Right cardiac atrium (tissue), 5 donors: ENCODE results near the gene GNA15. TPM values are rescaled to one million over a fixed set of nuclear protein-coding genes. Genes with fewer than 3 reads are reported as not detected.

ENCODE experiments used
- ATAC-seq, 2 donors: fragments of 200-7000 bp; cut with Tn5 transposase; one replicate each; pipeline versions ENCODE4 v1.8.0 to v1.9.1; 2020; ENCODE audit warnings: moderate library complexity in 2 of 2, mild to moderate bottlenecking in 1 of 2
- DNase-seq, 3 donors: peaks; one replicate each; pipeline ENCODE4 v3.0.0-alpha.2; 2020
- H3K27ac ChIP-seq: one replicate; pipeline ENCODE4 v1.5.1; 2013; ENCODE audit warnings: mild to moderate bottlenecking, low read length, control low read depth, moderate library complexity
- H3K27me3 ChIP-seq: one replicate; pipeline ENCODE4 v1.6.1; 2013; ENCODE audit not compliant: control insufficient read depth, insufficient read depth
- H3K4me1 ChIP-seq: one replicate; pipeline ENCODE4 v1.6.1; 2013; ENCODE audit warnings: low read length; ENCODE audit not compliant: control insufficient read depth, insufficient read depth
- H3K4me3 ChIP-seq: one replicate; pipeline ENCODE4 v1.5.1; 2013; ENCODE audit warnings: low read length, control low read depth
- H3K9me3 ChIP-seq: one replicate; pipeline ENCODE4 v1.6.1; 2013; ENCODE audit warnings: low read length; ENCODE audit not compliant: control insufficient read depth
- WGBS: extraction: QIAGEN DNeasy Blood & Tissue Kit; methylation state at CpG from one replicate; pipeline ENCODE4 v1.1.7; 2013; 5-methylcytosine and 5-hydroxymethylcytosine counted together
- intact Hi-C, 4 donors: fragments of 100-400 bp; cut with DNase I; formaldehyde crosslinking; loops; one replicate each; pipeline versions ENCODE4 v1.11.0 to v1.14.0; 2022 to 2023
- polyA plus RNA-seq: library from polyadenylated mRNA; stranded (reverse); fragments of 200-250 nt; gene quantifications from one replicate; pipeline ENCODE4 v1.2.3, GENCODE V29; 2013
- total RNA-seq, 4 donors: library from RNA; stranded (reverse); fragmentation: NEBNext Ultra II Directional; extraction: Animal tissue kit (Norgen Biotek cat#: 25700); gene quantifications; one replicate each; pipeline ENCODE4 v1.2.1, GENCODE V29; 2021
- donor health status: healthy with polysubstance abuse.
- donor health status: DM: no; HTN: yes; CAD: no.
- donor health status: DM: no; HTN: no; CAD: no.
- donor health status: DM: no; HTN: yes; CAD: no; lungs with severe emphysema.
- donor health status: DM: yes; HTN: yes; CAD: no.

Gene GNA15
- total and polyA plus RNA-seq, 5 donors: 1.00 to 2.5 (median 1.8) TPM

GRCh38 chr19:3098515-3099346, 37.1 kb upstream of the GNA15 start:
- Histone ChIP-seq H3K27me3 (no peaks in the 10 kb centered on the region), H3K4me3 (peak overlapping the region; percentile 26), H3K27ac (peak overlapping the region; percentile 96), H3K4me1 (peaks cover 18% of the 10 kb centered on the region), H3K9me3 (no peaks in the 10 kb centered on the region)
- intact Hi-C loops: no loop called here
- ATAC-seq: peak; percentile 79 to 87
- 15% methylated on average over 40 of the region's 40 CpGs for WGBS
- peak; percentile 89 to 96 (median 94) for DNase-seq

GRCh38 chr19:3099347-3100145, 36.3 kb upstream of the GNA15 start:
- Histone ChIP-seq H3K27ac (peak overlapping the region; percentile 96), H3K27me3 (no peaks in the 10 kb centered on the region), H3K4me1 (peaks cover 18% of the 10 kb centered on the region), H3K9me3 (no peaks in the 10 kb centered on the region), H3K4me3 (peak overlapping the region; percentile 26)
- WGBS: 80% methylated on average over 29 of the region's 29 CpGs
- ATAC-seq (no peak), DNase-seq (peak in 2 of 3 donors; percentile 53 to 60)
- intact Hi-C loops: loop anchor here in 2 of 4 donors (10.0 kb wide), 1 partner anchor 135 kb away; no protein-coding TSS in a partner anchor

- Histone ChIP-seq H3K27ac (no peak overlapping the region), H3K9me3 (no peaks in the 10 kb centered on the region), H3K4me3 (no peak overlapping the region), H3K27me3 (no peaks in the 10 kb centered on the region), H3K4me1 (peaks cover 18% of the 10 kb centered on the region)
- no peak for ATAC-seq
- intact Hi-C loops: loop anchor here in 2 of 4 donors (10.0 kb wide), 1 partner anchor 136 kb away; no protein-coding TSS in a partner anchor
- 64% methylated on average over 14 of the region's 14 CpGs for WGBS
- peak in 2 of 3 donors; percentile 53 to 60 for DNase-seq
Measured at GRCh38 chr19:3100331-3100730, 35.5 kb upstream of the GNA15 start.

GRCh38 chr19:3100747-3101730, 34.8 kb upstream of the GNA15 start:
- peak in 1 of 3 donors; percentile 50 for DNase-seq
- Histone ChIP-seq H3K9me3 (no peaks in the 10 kb centered on the region), H3K4me1 (peaks cover 16% of the 10 kb centered on the region), H3K27me3 (no peaks in the 10 kb centered on the region), H3K4me3 (no peak overlapping the region), H3K27ac (no peak overlapping the region)
- no peak for ATAC-seq
- 58% methylated on average over 34 of the region's 34 CpGs for WGBS
- intact Hi-C loops: loop anchor here in 2 of 4 donors (10.0 kb wide), 1 partner anchor 136 kb away; no protein-coding TSS in a partner anchor

- Histone ChIP-seq H3K9me3 (no peaks in the 10 kb centered on the region), H3K4me3 (no peak overlapping the region), H3K27me3 (no peaks in the 10 kb centered on the region), H3K27ac (no peak overlapping the region), H3K4me1 (peaks cover 5% of the 10 kb centered on the region)
- 88% methylated on average over 34 of the region's 34 CpGs for WGBS
- intact Hi-C loops: loop anchor here in 2 of 4 donors (10.0 kb wide), 1 partner anchor 138 kb away; no protein-coding TSS in a partner anchor
- DNase-seq: peak in 2 of 3 donors; percentile 51 to 54
- ATAC-seq: no peak
Measured at GRCh38 chr19:3102239-3103140, 33.3 kb upstream of the GNA15 start.

GRCh38 chr19:3104708-3104983, 31.2 kb upstream of the GNA15 start:
- H3K4me3 ChIP-seq: no peak overlapping the region
- no peak overlapping the region for H3K27ac ChIP-seq
- DNase-seq (no peak), ATAC-seq (no peak)
- no peaks in the 10 kb centered on the region for H3K27me3 ChIP-seq
- H3K9me3 ChIP-seq: no peaks in the 10 kb centered on the region
- intact Hi-C loops: loop anchor here in 2 of 4 donors (10.0 kb wide), 1 partner anchor 140 kb away; no protein-coding TSS in a partner anchor
- peaks cover 4% of the 10 kb centered on the region for H3K4me1 ChIP-seq
- 64% methylated on average over 10 of the region's 10 CpGs for whole genome bisulfite sequencing

- WGBS: 81% methylated on average over 33 of the region's 33 CpGs
Measured at GRCh38 chr19:3105641-3106508, 30.0 kb upstream of the GNA15 start.

GRCh38 chr19:3106509-3107141, 29.2 kb upstream of the GNA15 start:
- Histone ChIP-seq H3K27me3 (no peaks in the 10 kb centered on the region), H3K27ac (no peak overlapping the region), H3K4me1 (no peaks in the 10 kb centered on the region), H3K4me3 (no peak overlapping the region), H3K9me3 (no peaks in the 10 kb centered on the region)
- ATAC-seq (no peak), DNase-seq (no peak)
- intact Hi-C loops: loop anchor here in 3 of 4 donors (5.0 to 10.0 kb wide), 2 partner anchors 142 to 144 kb away; no protein-coding TSS in a partner anchor
- WGBS: 91% methylated on average over 17 of the region's 17 CpGs

More at GRCh38 chr19:3105641-3106508, 30.0 kb upstream of the GNA15 start:
- ATAC-seq (no peak), DNase-seq (peak in 1 of 3 donors; percentile 52)
- H3K27me3 ChIP-seq: no peaks in the 10 kb centered on the region
- no peak overlapping the region for H3K4me3 ChIP-seq
- H3K4me1 ChIP-seq: no peaks in the 10 kb centered on the region
- intact Hi-C loops: loop anchor here in 3 of 4 donors (5.0 to 10.0 kb wide), 2 partner anchors 141 to 144 kb away; no protein-coding TSS in a partner anchor
- H3K27ac ChIP-seq: no peak overlapping the region
- no peaks in the 10 kb centered on the region for H3K9me3 ChIP-seq
